ENCODE measurements around the gene SLC38A7.
A peak's percentile ranks its signal among the peaks of the same experiment; 100 is the strongest.

Gene SLC38A7

DNA sequence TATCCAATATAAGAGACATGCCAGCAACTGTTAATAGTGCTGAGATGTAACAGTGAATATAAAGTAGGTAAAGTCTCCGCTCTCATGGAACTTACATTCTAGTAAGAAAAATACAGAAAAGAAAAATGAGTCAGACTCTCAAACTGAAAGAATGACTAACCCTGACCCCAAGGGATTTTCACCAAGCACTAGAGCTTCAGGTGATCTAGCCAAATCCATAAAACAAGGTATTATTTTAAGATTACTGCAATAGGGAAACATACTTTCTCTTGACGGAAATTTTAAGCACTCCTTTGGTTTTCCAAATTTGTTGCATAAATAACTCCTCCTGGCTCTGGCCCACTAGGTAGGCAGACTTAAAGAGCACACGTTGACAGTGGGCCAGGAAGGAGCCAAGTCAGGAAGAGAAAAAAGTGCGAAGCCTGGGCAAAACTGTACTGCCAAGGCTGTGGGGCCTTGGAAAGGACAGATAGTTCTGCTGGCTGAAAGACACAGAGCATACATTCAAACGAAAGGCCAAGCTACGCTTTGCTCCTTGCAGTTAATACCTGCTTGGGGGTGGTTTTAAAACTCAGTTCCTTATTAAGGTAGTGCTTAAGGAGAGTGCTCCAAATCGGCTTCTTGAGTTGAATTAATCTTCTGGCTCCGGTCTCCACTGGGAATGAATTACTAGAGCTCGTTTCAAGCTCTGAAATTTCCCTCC is 48.1 kb upstream of the SLC38A7 start:
- peak overlapping the region; percentile 49 for H2AFZ ChIP-seq (ENCODE audit: low read depth, low read length, severe bottlenecking)
- H4K20me1 ChIP-seq (ENCODE audit: low read depth, low read length) = no peaks in the 10 kb centered on the region
- no peak for TF ChIP-seq EZH2phosphoT487 (conservative IDR thresholded peaks at IDR 0.05; ENCODE audit: low read length)
- TF ChIP-seq, protein P1, sequence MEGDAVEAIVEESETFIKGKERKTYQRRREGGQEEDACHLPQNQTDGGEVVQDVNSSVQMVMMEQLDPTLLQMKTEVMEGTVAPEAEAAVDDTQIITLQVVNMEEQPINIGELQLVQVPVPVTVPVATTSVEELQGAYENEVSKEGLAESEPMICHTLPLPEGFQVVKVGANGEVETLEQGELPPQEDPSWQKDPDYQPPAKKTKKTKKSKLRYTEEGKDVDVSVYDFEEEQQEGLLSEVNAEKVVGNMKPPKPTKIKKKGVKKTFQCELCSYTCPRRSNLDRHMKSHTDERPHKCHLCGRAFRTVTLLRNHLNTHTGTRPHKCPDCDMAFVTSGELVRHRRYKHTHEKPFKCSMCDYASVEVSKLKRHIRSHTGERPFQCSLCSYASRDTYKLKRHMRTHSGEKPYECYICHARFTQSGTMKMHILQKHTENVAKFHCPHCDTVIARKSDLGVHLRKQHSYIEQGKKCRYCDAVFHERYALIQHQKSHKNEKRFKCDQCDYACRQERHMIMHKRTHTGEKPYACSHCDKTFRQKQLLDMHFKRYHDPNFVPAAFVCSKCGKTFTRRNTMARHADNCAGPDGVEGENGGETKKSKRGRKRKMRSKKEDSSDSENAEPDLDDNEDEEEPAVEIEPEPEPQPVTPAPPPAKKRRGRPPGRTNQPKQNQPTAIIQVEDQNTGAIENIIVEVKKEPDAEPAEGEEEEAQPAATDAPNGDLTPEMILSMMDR (IDR thresholded peaks at IDR 0.05; ENCODE audit: insufficient read depth, low read length, poor library complexity, severe bottlenecking) = no peak
- 0 out of 2 replicates have a peak, but pooled peaks cover 5% of the 10 kb centered on the region for H3K36me3 ChIP-seq (ENCODE audit: low read length)
- H3K4me2 ChIP-seq (ENCODE audit: low read depth, low read length, poor library complexity, severe bottlenecking) = peak overlapping the region; percentile 90
- H3K27me3 ChIP-seq (ENCODE audit: low read length) = no peaks in the 10 kb centered on the region
- peak overlapping the region; percentile 91 for H3K9ac ChIP-seq (ENCODE audit: low read length)
- peaks cover 64% of the 10 kb centered on the region for H3K79me2 ChIP-seq (ENCODE audit: insufficient read depth, low read length)
- no peaks in the 10 kb centered on the region for H3K9me3 ChIP-seq (ENCODE audit: insufficient read depth, low read length)
- peak overlapping the region; percentile 88 for H3K4me3 ChIP-seq (ENCODE audit: insufficient read depth, low read length, poor library complexity, severe bottlenecking)
- H3K9me2 ChIP-seq (replicated peaks; ENCODE audit: insufficient read depth, low read length) = no peaks in the 10 kb centered on the region
- peaks cover 35% of the 10 kb centered on the region for H3F3A ChIP-seq (ENCODE audit: insufficient read depth)
- peak overlapping the region; percentile 87 for H3K27ac ChIP-seq (ENCODE audit: low read depth, low read length)

- Histone ChIP-seq H3K79me2 (ENCODE audit: insufficient read depth, low read length) (peaks cover 79% of the 10 kb centered on the region), H2AFZ (ENCODE audit: low read depth, low read length, severe bottlenecking) (no peak overlapping the region), H3K27me3 (ENCODE audit: low read length) (no peaks in the 10 kb centered on the region), H3K9me2 (replicated peaks; ENCODE audit: insufficient read depth, low read length) (no peaks in the 10 kb centered on the region), H3K36me3 (ENCODE audit: low read length) (0 out of 2 replicates have a peak, but pooled peaks cover 5% of the 10 kb centered on the region), H3K9me3 (ENCODE audit: insufficient read depth, low read length) (no peaks in the 10 kb centered on the region), H4K20me1 (ENCODE audit: low read depth, low read length) (0 out of 2 replicates have a peak, but pooled peaks cover 2% of the 10 kb centered on the region), H3K27ac (ENCODE audit: low read depth, low read length) (peak overlapping the region; percentile 87), H3K4me3 (ENCODE audit: insufficient read depth, low read length, poor library complexity, severe bottlenecking) (peak overlapping the region; percentile 88), H3K9ac (ENCODE audit: low read length) (peak overlapping the region; percentile 33), H3K4me2 (ENCODE audit: low read depth, low read length, poor library complexity, severe bottlenecking) (peak overlapping the region; percentile 90), H3F3A (ENCODE audit: insufficient read depth) (peaks cover 35% of the 10 kb centered on the region)
- no peak for TF ChIP-seq EZH2phosphoT487 (conservative IDR thresholded peaks at IDR 0.05; ENCODE audit: low read length)
- TF ChIP-seq, protein P1 (IDR thresholded peaks at IDR 0.05; ENCODE audit: insufficient read depth, low read length, poor library complexity, severe bottlenecking) = no peak
These were observed 46.3 kb upstream of the SLC38A7 start for GRCh38 chr16:58730724-58731370.

DNA sequence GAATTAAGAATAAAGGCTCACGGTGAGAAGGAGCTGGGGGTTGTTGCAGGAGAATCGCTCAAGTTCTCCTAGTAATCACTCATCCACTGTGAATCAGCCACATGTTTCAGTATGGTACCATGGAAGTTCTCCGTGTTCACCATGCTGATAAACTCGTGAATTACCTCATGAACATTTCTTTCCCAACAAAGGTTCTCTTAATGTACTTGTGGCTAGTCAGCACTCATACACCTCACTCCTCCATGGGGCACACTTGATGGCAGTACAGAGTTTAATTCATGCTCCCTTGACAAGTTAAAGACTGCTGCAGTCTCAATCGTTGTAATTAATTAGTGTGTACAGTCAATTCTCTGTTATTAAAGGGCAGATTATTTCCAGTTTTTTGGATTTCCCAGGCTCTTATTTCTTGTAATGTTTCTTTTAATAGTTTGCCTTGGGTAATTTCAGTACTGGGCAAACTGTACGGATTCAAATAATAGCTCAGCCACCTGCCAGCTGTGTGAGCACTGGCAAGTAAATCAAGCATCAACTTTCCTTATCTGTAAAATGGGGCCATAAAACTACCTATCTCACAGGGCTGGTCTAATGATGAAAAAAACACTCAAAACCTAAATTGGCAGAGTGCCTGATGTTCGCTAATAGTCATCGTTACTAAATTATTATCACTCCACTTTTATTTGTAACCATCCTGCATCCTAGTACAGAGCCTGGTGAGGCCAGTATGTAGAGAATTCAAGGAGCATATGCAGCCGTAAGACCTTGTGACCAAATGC is 43.4 kb upstream of the SLC38A7 start:
- peaks cover 8% of the 10 kb centered on the region; the same call in 1 of the 2 replicates for H3K36me3 ChIP-seq (ENCODE audit: low read length)

More for the DNA sequence above, 43.4 kb upstream of the SLC38A7 start:
- H3F3A ChIP-seq (ENCODE audit: insufficient read depth) = peaks cover 35% of the 10 kb centered on the region
- H3K9me2 ChIP-seq (replicated peaks; ENCODE audit: insufficient read depth, low read length) = no peaks in the 10 kb centered on the region
- H4K20me1 ChIP-seq (ENCODE audit: low read depth, low read length) = peaks cover 7% of the 10 kb centered on the region; the same call in 1 of the 2 replicates
- peak overlapping the region; percentile 87 for H3K27ac ChIP-seq (ENCODE audit: low read depth, low read length)
- H2AFZ ChIP-seq (ENCODE audit: low read depth, low read length, severe bottlenecking) = no peak overlapping the region
- H3K27me3 ChIP-seq (ENCODE audit: low read length) = no peaks in the 10 kb centered on the region
- H3K79me2 ChIP-seq (ENCODE audit: insufficient read depth, low read length) = peaks cover 93% of the 10 kb centered on the region
- H3K9ac ChIP-seq (ENCODE audit: low read length) = peak overlapping the region; percentile 21
- TF ChIP-seq, protein P1 (IDR thresholded peaks at IDR 0.05; ENCODE audit: insufficient read depth, low read length, poor library complexity, severe bottlenecking) = no peak
- no peak for TF ChIP-seq EZH2phosphoT487 (conservative IDR thresholded peaks at IDR 0.05; ENCODE audit: low read length)
- H3K4me2 ChIP-seq (ENCODE audit: low read depth, low read length, poor library complexity, severe bottlenecking) = peak overlapping the region; percentile 90
- H3K9me3 ChIP-seq (ENCODE audit: insufficient read depth, low read length) = no peaks in the 10 kb centered on the region
- peak overlapping the region; percentile 7 for H3K4me3 ChIP-seq (ENCODE audit: insufficient read depth, low read length, poor library complexity, severe bottlenecking)
